DMS153 (cell line): ENCODE data around the gene FADS1.

Source experiments
- DNase-seq: peaks from one replicate; lab custom pipeline; 2025; lab: John Stamatoyannopoulos, UW

Gene FADS1

DNA sequence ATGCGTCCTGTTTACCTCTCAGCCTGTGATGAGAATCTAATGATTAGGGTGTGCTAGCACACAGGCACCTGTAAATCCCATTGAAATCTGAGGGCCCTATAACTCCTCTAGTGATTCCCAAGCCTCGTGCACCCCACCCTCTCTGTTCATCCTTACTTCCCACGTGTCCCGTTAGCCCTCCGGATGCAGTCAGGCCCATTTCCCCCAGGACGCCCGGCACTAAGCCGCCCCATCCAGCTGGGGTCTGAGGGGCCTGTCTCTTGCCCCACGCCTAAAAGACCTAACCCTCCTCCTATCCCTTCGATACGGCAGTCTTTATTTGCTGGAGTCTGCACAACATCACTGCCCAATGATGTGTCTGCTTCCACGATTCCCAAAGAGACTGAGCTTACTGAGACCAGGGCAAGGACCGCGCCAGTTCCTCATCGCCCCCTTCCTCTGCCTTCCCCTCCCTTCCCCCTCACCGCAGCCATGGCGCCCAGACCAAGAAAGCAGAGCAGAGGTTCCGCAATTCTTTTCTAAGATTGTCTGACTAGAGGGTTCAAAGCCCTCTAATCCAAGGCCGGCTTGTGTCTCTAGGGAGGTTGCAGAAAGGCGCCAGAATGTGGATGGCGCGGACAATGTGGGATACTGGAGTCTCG is 10.2 kb upstream of the FADS1 start:
- no peak for DNase-seq

DNA sequence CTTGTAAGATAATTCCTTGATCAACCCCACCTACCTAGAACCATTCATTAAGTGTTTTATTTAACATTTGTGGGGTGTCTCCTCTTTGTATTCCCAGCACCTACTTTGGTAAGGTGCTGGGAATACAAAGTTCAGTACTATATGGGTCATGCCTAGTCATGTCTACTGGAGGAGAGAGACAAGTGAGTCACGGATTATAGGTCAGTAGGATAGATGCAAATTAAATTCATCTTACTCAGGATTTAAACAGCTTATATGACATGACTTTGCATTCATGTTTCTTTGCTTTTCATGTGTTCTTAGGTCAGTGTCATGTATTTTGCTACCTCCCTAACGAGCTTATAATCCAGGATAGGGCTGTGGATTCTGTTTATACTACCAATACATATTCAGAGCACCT is 3.4 kb upstream of the FADS1 start:
- no peak for DNase-seq

DNA sequence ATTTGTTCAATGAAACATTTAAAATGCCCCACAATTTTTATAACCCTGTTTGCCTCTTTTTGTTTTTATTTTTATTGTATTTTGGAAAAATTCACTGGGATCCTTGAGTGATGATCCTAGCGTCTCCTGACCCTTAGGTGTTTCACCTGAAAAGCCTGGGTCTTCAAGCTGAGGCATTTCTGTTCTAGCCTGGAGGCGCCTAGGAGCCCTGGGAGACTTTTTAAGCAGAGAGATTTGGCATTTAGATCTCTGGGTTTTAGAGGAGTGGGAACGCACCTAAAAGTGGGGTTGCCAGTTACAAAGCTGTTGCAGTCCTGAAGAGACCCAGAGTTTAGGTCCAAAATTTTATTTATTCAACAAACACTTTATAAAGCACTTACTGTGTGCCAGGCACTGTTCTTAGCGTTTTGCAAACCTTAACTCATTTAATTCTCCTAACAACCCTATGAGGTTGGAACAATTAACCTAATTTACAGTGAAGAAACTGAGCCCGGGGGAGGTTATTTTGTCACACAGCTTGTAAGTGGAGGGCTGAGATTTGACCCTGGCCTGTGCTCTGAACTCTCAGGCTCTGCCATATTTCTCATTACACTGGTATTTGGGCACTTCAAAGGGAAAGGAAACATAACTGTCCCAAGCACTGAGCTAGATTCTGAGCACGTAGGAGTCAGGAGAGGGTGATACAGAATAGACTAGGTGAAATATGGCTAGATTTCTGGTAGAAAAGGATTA is 834 bp upstream of the FADS1 start:
- no peak for DNase-seq

DNA sequence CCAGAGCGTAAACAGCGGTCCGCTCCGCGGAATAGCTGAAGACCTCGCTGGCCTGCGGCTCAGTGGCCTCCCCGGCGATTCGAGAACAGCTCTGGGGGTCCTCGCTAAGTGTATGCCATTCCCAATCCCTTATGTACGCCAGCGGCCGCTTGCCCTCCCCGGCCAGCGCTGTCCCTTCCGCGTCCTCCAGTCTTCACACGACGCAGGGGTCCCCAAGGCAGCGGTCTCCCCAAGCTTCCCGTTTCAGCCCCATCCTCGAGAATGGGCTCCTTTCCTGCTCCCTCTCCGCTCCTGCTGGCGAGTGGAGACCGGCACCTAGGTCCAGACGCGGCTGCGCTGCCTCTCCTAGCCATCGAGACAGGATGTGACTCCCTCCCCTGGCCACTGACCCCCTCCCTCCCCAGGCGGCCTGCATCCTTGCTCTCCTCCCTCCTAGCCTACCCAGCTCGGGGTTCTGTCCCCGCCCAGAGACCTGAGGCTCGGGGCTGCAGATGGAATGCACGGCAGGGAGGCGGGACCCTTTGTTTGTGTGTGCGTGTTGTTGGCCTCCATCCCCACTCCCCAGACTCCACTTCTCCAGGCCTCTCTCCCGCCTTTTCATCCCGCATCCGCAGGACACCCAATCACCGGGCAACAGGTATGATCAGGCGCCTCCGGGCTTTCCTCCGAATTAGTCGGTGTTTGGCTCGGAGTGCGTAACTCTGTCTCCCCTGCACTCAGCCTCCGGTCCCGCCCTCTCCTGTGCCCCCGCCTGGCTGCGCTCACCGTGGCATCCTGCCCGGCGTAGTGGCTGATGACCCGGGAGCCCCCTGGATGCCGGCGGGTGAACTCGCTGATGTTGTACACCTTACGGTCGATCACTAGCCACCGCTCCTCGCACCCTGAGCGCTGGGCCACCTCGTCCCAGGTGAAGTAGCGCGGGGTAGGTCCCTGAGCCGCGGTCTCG is 740 bp downstream of the FADS1 start:
- peak; percentile 44 for DNase-seq

DNA sequence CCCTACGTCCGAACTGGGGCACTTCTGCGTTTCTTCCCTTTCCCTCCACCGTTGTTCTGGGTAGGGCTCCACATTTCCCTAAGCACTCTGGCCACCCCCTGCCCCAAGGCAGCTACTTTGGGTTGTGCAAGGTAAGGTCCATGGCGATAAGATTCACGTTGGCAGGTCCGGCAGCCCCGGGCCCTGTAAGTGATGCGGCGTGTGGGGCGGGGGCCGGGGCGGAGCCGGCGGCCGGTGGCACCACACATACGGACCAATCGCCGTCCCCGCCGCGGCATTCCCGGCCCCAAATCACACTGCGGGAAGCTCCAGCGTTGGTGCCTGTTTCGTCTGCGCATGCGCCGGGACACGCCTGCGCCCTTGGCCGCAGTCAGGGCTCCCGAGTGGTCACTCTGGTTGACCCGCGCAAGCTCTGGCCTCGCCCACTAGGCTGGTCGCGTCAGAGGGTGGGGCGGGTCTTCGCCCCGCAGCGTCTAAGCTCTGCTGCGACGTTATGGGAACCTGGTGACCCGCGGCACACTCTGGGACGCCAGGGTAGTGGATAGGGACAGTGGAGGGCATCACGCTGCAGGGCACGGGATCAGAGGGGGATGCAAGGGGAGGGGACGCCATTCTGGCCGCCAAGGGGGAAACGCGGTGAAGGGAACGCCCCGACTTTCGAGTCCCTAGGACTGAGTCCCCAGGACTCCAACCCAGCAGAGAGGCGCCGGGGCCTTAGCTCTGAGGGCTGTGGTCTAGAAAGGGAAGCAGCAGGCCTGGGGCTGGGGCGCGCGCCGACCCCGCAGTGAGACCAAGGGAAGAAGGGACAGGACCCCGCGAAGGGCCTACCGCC is 1.6 kb downstream of the FADS1 start:
- peak; percentile 92 for DNase-seq

DNA sequence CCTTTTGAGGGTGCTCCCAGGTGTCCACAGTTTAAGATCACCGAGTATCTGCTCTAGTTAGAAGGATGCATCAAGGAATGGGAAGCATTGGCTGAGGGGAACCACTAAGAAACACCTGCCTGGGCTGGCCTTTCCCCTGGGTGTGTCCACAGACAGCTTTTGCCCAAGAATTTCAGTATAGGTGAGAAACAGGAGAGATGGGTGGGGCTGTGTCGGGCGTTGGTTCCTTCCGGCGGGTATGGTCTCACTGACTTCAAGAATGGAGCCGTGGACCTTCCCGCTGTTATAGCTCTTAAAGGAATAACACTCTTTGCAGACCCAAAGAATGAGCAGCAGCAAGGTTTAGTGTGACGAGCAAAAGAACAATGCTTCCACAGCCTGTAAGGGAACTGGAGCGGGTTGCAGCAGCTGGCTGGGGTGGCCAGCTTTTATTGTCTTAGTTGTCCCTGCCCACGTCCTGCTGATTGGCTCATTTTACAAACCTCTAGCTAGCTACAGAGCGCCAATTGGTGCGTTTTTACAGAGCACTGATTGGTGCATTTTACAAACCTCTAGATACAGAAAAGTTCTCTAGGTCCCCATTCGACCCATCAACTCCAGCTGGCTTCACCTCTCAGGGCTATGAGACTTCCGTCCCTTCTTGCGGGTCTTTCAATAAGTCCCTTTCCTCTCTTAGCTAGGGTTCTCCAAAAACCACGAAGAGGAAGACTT is 2.4 kb downstream of the FADS1 start:
- no peak for DNase-seq

DNA sequence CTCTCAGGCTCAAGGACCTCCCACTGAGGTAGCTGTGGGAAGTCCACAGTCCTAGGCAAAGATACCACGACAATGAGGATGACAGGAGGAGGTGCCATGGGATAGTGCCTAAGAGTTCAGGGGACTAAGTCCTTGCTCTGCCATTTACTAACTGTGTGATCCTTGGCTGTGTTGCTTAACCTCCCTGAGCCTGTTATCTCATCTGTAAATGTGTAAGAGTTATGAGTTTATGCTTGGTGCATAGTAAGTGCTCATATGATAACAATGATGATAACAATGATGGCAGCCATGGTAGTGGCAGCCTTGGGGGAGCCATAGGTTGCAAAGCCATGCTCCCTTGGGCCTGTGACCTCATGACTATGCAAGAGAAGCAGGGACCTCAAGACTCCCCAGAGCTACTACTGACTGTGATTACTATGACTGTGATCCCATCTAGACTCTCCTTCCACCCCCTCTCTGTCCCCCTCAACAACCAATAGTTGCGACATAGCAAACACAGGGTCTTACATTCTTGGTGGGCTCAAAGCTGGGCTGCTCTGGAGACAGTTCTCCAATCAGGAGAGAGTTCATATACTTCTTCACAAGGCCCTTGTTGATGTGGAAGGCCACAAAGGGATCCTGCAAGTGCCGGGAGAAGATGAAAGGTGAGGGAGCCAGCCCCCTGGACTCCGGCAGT is 3.9 kb downstream of the FADS1 start:
- DNase-seq, result no peak

DNA sequence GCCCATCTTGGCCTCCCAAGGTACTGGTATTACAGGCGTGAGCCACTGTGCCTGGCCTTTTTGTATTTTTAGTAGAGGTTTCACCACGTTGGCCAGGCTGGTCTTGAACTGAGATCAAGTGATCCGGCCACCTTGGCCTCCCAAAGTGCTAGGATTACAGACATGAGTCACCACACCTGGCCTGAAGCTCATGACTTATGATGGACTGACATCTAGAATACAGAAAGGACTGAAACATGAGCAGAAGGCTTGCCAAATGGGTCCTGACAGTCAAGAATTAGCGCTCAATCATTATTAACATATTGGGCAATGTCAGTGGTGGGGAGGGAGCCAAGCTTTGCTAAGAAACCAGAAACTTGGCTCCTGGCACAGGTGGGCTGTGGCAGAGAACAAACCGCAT is 5.0 kb downstream of the FADS1 start:
- DNase-seq, result no peak

DNA sequence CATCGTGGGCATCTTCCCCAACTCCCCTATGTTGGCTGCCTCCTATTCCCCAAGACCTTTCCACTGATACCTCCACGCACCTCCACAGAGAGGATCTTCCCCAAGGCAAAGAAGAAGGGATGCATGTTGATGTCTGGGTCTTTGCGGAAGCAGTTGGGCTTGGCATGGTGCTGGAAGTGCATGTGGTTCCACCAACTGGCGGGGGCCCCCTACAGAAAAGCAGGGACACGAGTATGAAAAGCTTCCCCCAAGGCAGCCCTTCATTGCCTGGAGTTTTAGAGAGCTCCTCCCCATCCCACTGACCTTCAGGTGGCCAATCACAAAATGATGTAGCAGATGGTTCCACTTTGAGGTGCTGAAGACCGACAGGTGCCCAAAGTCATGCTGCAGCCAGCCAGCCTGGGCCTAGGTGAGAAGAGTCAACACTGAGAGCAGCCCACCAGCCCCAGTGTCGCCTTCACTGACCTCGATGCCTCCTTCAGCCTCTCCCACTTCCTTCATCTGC is 6.1 kb downstream of the FADS1 start:
- no peak for DNase-seq

DNA sequence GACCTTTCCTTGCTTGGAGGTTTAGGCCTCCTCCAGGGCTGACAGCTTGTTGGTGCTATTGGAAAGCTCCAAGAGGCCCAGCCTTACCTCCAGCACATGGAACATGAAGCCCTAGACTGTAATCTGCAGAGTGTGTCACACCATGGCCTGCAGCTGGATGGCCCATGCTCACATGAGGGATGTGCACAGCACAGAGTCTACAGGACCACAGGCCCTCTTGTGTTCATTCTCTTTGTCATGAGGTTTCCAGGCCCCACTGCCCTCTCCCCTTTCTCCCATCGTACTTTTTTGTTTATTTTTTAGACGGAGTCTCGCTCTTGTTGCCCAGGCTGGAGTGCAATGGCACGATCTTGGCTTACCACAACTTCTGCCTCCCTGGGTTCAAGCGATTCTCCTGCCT is 10.0 kb downstream of the FADS1 start:
- DNase-seq, result no peak

DNA sequence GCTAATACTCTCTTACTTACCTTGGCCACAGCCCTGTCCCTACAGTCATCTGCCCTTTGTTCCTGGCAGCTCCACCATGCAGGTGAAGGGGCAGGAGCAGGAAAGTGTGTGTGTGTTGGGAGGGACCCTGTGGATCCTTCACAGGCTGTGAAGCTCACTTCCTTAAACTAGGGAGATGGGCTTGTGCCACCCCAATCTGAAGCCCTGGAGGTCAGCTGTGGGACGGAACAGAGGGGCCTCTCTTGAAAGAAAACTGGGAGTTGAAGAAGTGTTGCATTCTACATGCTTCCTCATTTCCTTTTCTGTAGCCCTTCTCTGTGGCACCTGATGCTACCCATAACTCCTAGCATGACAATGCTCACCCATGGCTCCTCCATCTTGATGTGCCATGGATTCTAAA is 11.7 kb downstream of the FADS1 start:
- DNase-seq, result no peak

DNA sequence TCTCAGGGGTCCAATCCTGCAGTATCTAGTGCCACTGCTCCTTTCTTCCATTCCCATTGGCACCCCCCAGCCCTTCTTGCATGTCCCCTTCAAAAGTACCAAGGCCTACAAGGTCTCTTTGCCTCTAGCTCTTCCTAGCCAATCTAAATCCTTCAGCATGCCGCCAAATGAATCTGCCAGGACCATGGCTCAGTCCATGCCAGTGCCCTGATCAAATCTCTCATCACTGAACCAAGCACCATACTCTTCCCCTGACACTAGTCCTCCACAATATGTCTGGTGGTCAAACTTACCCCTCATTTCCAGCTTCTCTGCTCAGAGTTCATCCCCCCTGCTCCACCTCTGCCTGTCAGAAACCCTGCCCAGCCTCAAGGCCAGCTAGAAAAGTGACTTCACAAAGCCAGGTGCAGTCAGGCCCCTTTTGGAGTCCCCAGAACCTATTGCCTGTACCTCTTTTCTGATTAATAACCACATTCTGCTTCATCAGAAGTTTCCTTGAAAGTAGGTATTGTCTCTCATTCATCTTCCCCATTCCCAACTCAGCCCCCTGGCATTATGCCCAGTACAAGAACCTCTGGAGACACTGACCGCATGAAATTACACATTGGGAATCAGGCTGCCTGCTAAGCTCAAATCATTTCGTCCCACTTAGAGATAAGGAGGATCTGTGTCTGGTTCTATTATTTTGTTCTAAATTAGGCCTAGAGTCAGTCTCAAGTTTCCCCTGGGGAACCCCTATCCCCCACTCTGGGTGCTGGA is 12.7 kb downstream of the FADS1 start:
- no peak for DNase-seq

DNA sequence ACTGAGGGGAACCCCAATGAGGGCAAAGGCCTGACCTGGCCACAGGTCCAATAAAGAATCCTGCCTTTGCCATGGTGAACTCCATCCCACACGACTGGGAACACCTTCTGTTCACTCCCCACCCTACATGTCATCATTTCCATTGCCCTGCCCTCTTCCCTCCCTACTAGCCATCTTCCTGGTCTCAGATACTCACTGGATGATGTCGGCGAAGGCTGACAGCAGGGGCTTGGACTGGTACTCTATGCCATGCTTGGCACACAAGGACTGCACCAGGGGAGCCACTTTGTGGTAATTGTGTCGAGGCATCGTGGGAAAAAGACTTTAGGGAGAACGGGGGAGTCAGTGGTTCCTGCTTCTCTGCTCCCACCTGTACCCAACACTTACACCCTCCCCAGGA is 14.2 kb downstream of the FADS1 start:
- no peak for DNase-seq

DNA sequence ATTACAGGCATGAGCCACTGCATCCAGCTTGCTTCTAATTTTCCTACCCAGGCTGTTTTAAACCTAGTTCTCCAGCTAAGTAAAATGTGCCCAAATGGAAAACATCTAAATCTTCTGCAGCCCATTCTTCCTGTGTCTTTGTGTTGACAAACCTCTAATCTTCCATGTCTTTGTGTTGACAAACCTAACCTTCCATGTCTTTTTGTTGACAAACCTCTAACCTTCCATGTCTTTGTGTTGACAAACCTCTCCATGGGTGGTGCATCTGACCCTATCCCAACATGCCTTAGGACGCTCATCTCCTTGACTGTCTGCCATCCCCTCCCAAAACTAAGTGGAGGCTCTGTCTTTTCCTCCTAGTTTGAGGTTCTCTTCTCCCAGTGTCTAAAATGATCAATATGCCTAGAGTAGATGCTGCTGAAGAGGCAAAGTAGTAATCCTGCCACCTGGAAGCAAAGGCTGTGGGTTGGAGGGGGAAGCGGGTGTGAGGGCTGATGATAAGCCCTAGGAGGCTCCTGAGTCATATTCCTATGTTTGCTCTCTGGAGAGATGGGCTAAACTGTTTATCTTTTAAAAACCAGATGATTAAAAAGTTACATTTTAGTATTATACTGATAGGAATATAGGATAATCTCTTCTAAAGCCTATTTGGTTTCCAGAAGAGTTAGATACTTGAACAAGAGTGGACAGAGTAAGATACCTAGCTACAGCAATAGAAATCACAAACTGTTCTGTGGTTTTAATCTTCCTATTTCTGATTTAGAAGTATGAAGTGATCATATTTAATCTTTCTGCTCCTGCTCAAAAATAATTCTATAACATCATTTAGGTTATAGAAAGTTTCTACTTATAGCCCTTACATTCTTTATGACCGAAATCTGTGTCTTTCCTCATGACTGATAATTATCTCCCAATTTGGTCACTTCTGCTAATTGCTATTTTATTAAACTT is 16.2 kb downstream of the FADS1 start:
- DNase-seq, result no peak

DNA sequence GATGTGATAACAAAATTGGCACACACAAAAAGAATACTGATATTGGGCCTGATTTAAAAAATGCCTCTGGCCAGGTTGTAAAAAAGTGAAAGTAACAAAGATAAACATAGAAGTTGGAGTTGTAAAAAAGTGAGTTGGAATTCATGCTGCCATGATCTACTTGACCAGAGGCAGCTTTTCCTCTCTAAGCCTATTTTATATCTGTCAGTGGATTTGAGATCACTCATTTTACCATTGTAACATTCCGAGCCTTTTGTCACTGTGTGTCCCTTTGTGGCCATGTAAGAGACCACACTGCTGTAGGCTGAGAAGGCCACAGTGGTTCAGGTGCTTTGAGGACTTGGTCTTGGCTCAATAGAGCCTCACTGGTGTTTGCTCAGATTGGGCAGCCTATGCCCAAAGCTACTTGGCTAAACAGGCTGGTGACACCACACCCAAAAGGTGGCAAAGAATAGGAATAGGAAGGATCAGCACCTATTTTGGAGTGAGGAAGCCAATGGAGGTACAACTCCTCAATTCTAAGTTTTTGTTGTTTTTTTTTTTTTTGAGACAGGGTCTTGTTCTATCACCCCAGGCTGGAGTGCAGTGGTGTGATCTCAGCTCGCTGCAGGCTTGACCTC is 17.0 kb downstream of the FADS1 start:
- DNase-seq, result no peak

DNA sequence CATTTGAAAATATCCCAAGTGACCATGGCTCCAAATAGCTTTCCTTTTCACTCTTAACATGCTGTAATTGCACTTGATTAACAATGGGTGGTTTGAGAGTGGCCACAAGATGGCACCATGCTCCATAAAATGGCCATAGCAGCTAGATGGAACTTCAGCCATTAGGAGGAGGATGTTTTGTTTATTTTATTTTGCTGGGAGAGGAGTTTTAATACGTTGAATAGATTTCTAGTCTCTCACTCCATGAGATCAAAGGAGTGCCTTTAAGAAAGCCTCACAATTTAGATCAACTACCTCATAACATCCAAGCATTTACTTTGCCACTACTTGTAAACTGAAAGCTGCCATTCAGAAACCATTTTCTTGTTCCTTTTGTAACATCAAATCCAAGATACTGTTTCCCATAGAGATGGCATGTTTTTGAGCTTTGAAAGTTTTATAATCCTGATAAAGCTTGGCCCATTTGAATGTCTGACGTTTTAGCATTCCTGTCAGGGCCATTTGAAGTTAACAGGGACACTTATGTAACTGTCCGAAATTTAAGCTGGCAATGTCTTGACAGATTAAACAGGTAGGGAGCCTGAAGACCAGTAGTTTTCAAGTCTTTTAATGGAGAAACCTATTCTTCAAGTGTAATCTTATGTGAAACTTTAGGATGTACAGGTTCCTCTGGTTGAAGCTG is 19.4 kb downstream of the FADS1 start:
- peak; percentile 39 for DNase-seq

DNA sequence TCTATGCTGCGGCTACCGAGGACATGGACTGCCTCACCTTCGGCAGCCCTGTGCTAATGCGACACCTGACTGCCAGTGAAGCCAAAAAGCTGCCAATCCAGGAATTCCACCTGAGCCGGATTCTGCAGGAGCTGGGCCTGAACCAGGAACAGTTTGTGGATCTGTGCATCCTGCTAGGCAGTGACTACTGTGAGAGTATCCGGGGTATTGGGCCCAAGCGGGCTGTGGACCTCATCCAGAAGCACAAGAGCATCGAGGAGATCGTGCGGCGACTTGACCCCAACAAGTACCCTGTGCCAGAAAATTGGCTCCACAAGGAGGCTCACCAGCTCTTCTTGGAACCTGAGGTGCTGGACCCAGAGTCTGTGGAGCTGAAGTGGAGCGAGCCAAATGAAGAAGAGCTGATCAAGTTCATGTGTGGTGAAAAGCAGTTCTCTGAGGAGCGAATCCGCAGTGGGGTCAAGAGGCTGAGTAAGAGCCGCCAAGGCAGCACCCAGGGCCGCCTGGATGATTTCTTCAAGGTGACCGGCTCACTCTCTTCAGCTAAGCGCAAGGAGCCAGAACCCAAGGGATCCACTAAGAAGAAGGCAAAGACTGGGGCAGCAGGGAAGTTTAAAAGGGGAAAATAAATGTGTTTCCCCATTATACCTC is 20.8 kb downstream of the FADS1 start:
- no peak for DNase-seq
